HEK293 (cell line): ENCODE measurements around the gene IFI30.

ENCODE experiments used
- CTCF ChIA-PET: fragments of 350-600 bp; formaldehyde crosslinking; extraction: SDS; loops from one replicate; lab custom pipeline; 2021; ENCODE audit warnings: antibody characterized with exemption; lab: Yijun Ruan, JAX
- POLR2A ChIA-PET: fragments of 300-600 bp; formaldehyde crosslinking; extraction: SDS; loops from one replicate; lab custom pipeline; 2020; ENCODE audit warnings: antibody characterized with exemption, inconsistent platforms; lab: Yijun Ruan, JAX
- H3K27ac ChIP-seq: fragments of 200-500 bp; sonication (Bioruptor generic); 2 replicates; pipeline ENCODE4 v1.5.1; 2014; ENCODE audit warnings: low read depth, low read length, control low read depth, inconsistent platforms; ENCODE audit errors: extremely low read depth
- H3K36me3 ChIP-seq, 2 experiments: fragments of 200-500 bp in 1 of 2; sonication (Bioruptor generic) in 1 of 2; 1 replicate in 1 of 2; 2 replicates in 1 of 2; pipeline ENCODE4 v1.5.1; 2014 to 2017; ENCODE audit warnings: inconsistent platforms in 2 of 2, low read length in 2 of 2; ENCODE audit not compliant: control insufficient read depth in 2 of 2, insufficient read depth in 1 of 2
- H3K4me1 ChIP-seq: fragments of 200-500 bp; sonication (Bioruptor generic); 2 replicates; pipeline ENCODE4 v1.5.1; 2014; ENCODE audit warnings: mild to moderate bottlenecking, low read length, inconsistent platforms; ENCODE audit not compliant: control insufficient read depth, insufficient read depth
- H3K4me3 ChIP-seq: 2 replicates; pipeline ENCODE4 v1.5.1; 2011; ENCODE audit warnings: low read depth, mild to moderate bottlenecking, control low read depth, low read length, moderate library complexity
- H3K9me3 ChIP-seq: fragments of 200-500 bp; sonication (Bioruptor generic); 2 replicates; pipeline ENCODE4 v1.5.1; 2014; ENCODE audit warnings: low read depth, low read length, inconsistent platforms; ENCODE audit not compliant: control insufficient read depth, insufficient read depth
- BCL11B ChIP-seq: fragments of 450-650 bp; formaldehyde crosslinking; IDR thresholded peaks from 2 replicates; pipeline ENCODE4 v1.5.1; 2016; ENCODE audit warnings: low read depth, missing biosample characterization, missing genetic modification characterization
- GLI2 ChIP-seq: fragments of 450-650 bp; formaldehyde crosslinking; IDR thresholded peaks from 2 replicates; pipeline ENCODE4; 2017; ENCODE audit warnings: missing biosample characterization, missing genetic modification characterization, low read depth, borderline replicate concordance
- GLI4 ChIP-seq: fragments of 450-650 bp; formaldehyde crosslinking; IDR thresholded peaks from 2 replicates; pipeline ENCODE4 v1.5.1; 2016; ENCODE audit warnings: missing biosample characterization, missing genetic modification characterization
- HOXC10 ChIP-seq: sonication (generic); formaldehyde crosslinking; IDR thresholded peaks from 2 replicates; pipeline ENCODE4 v1.8.1; 2023; ENCODE audit warnings: mild to moderate bottlenecking, missing genetic modification reagents
- SCRT1 ChIP-seq: fragments of 450-650 bp; formaldehyde crosslinking; IDR thresholded peaks from 2 replicates; pipeline ENCODE4 v1.5.1; 2016; ENCODE audit warnings: missing biosample characterization, missing genetic modification characterization, borderline replicate concordance
- TCF7L2 ChIP-seq: IDR thresholded peaks from 2 replicates; pipeline ENCODE4 v1.6.1; 2011; ENCODE audit warnings: low read depth, mild to moderate bottlenecking, inconsistent platforms, low read length, moderate library complexity, borderline replicate concordance
- ZNF146 ChIP-seq: fragments of 450-650 bp; formaldehyde crosslinking; IDR thresholded peaks from 2 replicates; pipeline ENCODE4 v1.5.1; 2016; ENCODE audit warnings: missing biosample characterization, missing genetic modification characterization
- ZNF221 ChIP-seq: fragments of 450-650 bp; formaldehyde crosslinking; IDR thresholded peaks from 2 replicates; pipeline ENCODE4 v1.5.1; 2017; ENCODE audit warnings: missing biosample characterization, missing genetic modification characterization, borderline replicate concordance
- ZNF311 ChIP-seq: fragments of 450-650 bp; formaldehyde crosslinking; IDR thresholded peaks from 2 replicates; pipeline ENCODE4 v1.5.1; 2017; ENCODE audit warnings: missing biosample characterization, missing genetic modification characterization, borderline replicate concordance
- ZNF324 ChIP-seq: fragments of 450-650 bp; formaldehyde crosslinking; IDR thresholded peaks from 2 replicates; pipeline ENCODE4 v1.5.1; 2016; ENCODE audit warnings: missing biosample characterization, missing genetic modification characterization
- ZNF354C ChIP-seq: fragments of 450-650 bp; formaldehyde crosslinking; IDR thresholded peaks from 2 replicates; pipeline ENCODE4 v1.5.1; 2016; ENCODE audit warnings: missing biosample characterization, missing genetic modification characterization, low read depth, borderline replicate concordance
- ZNF596 ChIP-seq: fragments of 450-650 bp; IDR thresholded peaks from 2 replicates; pipeline ENCODE4 v1.5.0; 2018; ENCODE audit warnings: missing biosample characterization, mild to moderate bottlenecking, missing genetic modification characterization, moderate library complexity
- ZNF830 ChIP-seq: fragments of 450-650 bp; IDR thresholded peaks from 2 replicates; pipeline ENCODE4 v1.5.0; 2018; ENCODE audit warnings: missing biosample characterization, missing genetic modification characterization, low read depth, mild to moderate bottlenecking, moderate library complexity
- TF ChIP-seq, protein P1 (sequence below): fragments of 450-650 bp; formaldehyde crosslinking; IDR thresholded peaks from 2 replicates; pipeline ENCODE4 v1.5.1; 2016; ENCODE audit warnings: missing biosample characterization, missing genetic modification characterization
- TF ChIP-seq, protein P2 (sequence below): fragments of 450-650 bp; formaldehyde crosslinking; IDR thresholded peaks from 2 replicates; pipeline ENCODE4 v1.5.1; 2017; ENCODE audit warnings: missing biosample characterization, missing genetic modification characterization
- TF ChIP-seq, protein P3 (sequence below): fragments of 450-650 bp; formaldehyde crosslinking; IDR thresholded peaks from 2 replicates; pipeline ENCODE4 v1.5.1; 2017; ENCODE audit warnings: missing biosample characterization, missing genetic modification characterization
- TF ChIP-seq, protein P4 (sequence below): fragments of 450-650 bp; formaldehyde crosslinking; IDR thresholded peaks from 2 replicates; pipeline ENCODE4 v1.5.1; 2017; ENCODE audit warnings: missing biosample characterization, mild to moderate bottlenecking, missing genetic modification characterization, moderate library complexity
- TF ChIP-seq, protein P5 (sequence below): fragments of 450-650 bp; formaldehyde crosslinking; IDR thresholded peaks from 2 replicates; pipeline ENCODE4 v1.5.1; 2016; ENCODE audit warnings: missing biosample characterization, missing genetic modification characterization

IFI30 gene

DNA sequence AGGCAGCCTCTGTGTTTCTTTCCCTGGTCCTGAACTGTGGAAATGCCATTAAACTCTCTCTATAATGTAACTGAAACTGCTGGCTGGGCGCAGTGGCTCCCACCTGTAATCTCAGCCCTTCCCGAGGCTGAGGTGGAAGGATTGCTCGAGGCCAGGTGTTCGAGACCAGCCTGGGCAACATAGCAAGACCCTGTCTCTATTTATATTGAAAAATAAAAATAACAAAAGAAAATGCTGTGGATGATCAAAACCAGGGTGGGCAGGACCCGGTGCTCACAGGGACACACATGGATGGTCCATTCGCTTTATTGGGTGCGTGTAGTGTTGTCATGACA, 22.9 kb downstream of the IFI30 start:
- POLR2A ChIA-PET, result no interaction called here
- H3K4me1 ChIP-seq, result no peaks in the 10 kb centered on the region
- CTCF ChIA-PET, result no interaction called here
- H3K27ac ChIP-seq, result no peak overlapping the region
- H3K36me3 ChIP-seq, result peaks cover 4 to 28% of the 10 kb centered on the region in 2 experiments; a peak in 2 of 3 replicates
- H3K4me3 ChIP-seq, result no peak overlapping the region
- TF ChIP-seq, protein P1, sequence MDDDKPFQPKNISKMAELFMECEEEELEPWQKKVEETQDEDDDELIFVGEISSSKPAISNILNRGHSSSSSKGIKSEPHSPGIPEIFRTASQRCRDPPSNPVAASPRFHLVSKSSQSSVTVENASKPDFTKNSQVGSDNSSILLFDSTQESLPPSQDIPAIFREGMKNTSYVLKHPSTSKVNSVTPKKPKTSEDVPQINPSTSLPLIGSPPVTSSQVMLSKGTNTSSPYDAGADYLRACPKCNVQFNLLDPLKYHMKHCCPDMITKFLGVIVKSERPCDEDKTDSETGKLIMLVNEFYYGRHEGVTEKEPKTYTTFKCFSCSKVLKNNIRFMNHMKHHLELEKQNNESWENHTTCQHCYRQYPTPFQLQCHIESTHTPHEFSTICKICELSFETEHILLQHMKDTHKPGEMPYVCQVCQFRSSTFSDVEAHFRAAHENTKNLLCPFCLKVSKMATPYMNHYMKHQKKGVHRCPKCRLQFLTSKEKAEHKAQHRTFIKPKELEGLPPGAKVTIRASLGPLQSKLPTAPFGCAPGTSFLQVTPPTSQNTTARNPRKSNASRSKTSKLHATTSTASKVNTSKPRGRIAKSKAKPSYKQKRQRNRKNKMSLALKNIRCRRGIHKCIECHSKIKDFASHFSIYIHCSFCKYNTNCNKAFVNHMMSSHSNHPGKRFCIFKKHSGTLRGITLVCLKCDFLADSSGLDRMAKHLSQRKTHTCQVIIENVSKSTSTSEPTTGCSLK (tag by site-specific recombination), result no peak
- no peak for TF ChIP-seq TCF7L2
- TF ChIP-seq, protein P2, sequence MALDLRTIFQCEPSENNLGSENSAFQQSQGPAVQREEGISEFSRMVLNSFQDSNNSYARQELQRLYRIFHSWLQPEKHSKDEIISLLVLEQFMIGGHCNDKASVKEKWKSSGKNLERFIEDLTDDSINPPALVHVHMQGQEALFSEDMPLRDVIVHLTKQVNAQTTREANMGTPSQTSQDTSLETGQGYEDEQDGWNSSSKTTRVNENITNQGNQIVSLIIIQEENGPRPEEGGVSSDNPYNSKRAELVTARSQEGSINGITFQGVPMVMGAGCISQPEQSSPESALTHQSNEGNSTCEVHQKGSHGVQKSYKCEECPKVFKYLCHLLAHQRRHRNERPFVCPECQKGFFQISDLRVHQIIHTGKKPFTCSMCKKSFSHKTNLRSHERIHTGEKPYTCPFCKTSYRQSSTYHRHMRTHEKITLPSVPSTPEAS, result no peak
- TF ChIP-seq ZNF146, result no peak
- TF ChIP-seq ZNF596 (tag by site-specific recombination), result no peak
- no peak for TF ChIP-seq BCL11B (tag by site-specific recombination)
- TF ChIP-seq HOXC10 (CRISPR knock-in tag), result no peak
- TF ChIP-seq, all 188 proteins: peak for 0
- no peaks in the 10 kb centered on the region for H3K9me3 ChIP-seq

DNA sequence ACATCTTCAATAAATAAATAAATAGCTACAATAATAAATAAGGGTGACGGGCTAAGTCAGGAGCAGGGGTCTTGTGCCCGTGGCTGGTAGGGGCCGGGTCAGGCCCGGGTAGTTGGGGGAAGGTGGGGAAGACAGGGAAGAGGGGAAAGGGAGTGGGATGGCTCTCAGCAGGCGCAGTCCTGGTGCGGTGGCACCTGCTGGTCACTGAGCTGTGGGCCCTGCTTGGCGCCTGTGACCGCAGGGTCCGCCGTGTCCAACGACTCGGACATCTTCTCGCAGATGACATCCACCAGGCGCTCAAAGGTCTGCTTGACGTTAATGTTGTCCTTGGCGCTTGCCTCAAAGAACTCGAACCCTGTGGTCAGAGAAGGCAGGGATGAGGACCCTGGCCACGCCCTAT, 23.7 kb downstream of the IFI30 start:
- Histone ChIP-seq H3K9me3 (no peaks in the 10 kb centered on the region), H3K4me1 (no peaks in the 10 kb centered on the region), H3K36me3 (peaks cover 4 to 29% of the 10 kb centered on the region in 2 experiments; a peak in 2 of 3 replicates), H3K27ac (no peak overlapping the region), H3K4me3 (no peak overlapping the region)
- ChIA-PET CTCF (no interaction called here), POLR2A (interaction anchor here (0.6 kb wide), 1 partner anchor 145 kb away, joined by 3 read pairs; no protein-coding TSS in a partner anchor)
- TF ChIP-seq ZNF324, result no peak
- TF ChIP-seq, protein P3, sequence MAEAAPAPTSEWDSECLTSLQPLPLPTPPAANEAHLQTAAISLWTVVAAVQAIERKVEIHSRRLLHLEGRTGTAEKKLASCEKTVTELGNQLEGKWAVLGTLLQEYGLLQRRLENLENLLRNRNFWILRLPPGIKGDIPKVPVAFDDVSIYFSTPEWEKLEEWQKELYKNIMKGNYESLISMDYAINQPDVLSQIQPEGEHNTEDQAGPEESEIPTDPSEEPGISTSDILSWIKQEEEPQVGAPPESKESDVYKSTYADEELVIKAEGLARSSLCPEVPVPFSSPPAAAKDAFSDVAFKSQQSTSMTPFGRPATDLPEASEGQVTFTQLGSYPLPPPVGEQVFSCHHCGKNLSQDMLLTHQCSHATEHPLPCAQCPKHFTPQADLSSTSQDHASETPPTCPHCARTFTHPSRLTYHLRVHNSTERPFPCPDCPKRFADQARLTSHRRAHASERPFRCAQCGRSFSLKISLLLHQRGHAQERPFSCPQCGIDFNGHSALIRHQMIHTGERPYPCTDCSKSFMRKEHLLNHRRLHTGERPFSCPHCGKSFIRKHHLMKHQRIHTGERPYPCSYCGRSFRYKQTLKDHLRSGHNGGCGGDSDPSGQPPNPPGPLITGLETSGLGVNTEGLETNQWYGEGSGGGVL, result no peak
- no peak for TF ChIP-seq GLI4 (tag by site-specific recombination)
- TF ChIP-seq ZNF830 (tag by site-specific recombination), result no peak
- TF ChIP-seq ZNF354C (tag by site-specific recombination), result no peak
- TF ChIP-seq GLI2 (tag by site-specific recombination), result no peak
- TF ChIP-seq, protein P4, sequence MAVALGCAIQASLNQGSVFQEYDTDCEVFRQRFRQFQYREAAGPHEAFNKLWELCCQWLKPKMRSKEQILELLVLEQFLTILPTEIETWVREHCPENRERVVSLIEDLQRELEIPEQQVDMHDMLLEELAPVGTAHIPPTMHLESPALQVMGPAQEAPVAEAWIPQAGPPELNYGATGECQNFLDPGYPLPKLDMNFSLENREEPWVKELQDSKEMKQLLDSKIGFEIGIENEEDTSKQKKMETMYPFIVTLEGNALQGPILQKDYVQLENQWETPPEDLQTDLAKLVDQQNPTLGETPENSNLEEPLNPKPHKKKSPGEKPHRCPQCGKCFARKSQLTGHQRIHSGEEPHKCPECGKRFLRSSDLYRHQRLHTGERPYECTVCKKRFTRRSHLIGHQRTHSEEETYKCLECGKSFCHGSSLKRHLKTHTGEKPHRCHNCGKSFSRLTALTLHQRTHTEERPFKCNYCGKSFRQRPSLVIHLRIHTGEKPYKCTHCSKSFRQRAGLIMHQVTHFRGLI (tag by site-specific recombination), result no peak
- no peak for TF ChIP-seq ZNF311
- TF ChIP-seq SCRT1 (tag by site-specific recombination), result no peak
- TF ChIP-seq, protein P5, sequence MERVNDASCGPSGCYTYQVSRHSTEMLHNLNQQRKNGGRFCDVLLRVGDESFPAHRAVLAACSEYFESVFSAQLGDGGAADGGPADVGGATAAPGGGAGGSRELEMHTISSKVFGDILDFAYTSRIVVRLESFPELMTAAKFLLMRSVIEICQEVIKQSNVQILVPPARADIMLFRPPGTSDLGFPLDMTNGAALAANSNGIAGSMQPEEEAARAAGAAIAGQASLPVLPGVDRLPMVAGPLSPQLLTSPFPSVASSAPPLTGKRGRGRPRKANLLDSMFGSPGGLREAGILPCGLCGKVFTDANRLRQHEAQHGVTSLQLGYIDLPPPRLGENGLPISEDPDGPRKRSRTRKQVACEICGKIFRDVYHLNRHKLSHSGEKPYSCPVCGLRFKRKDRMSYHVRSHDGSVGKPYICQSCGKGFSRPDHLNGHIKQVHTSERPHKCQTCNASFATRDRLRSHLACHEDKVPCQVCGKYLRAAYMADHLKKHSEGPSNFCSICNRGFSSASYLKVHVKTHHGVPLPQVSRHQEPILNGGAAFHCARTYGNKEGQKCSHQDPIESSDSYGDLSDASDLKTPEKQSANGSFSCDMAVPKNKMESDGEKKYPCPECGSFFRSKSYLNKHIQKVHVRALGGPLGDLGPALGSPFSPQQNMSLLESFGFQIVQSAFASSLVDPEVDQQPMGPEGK (tag by site-specific recombination), result no peak
- no peak for TF ChIP-seq ZNF221
